Left lung (tissue), 10 donors: Measurements from ENCODE around the gene TTC34. TPM values are rescaled to one million over a fixed set of nuclear protein-coding genes. Genes with fewer than 3 reads are reported as not detected.

Source experiments
- ATAC-seq: fragments of 200-7000 bp; cut with Tn5 transposase; one replicate; pipeline ENCODE4 v1.9.1; 2020; ENCODE audit warnings: moderate library complexity
- DNase-seq, 4 donors: peaks; one replicate each; pipeline ENCODE4 v3.0.0-alpha.2; 2013 to 2020
- H3K27ac ChIP-seq, 2 donors: fragments of 200-600 bp; sonication (generic) in 1 of 2; one replicate each; pipeline versions ENCODE4 v1.5.0 to v1.8.0; 2020 to 2021
- H3K27me3 ChIP-seq, 2 donors: fragments of 200-600 bp; sonication (generic) in 1 of 2; one replicate each; pipeline versions ENCODE4 v1.5.0 to v1.8.0; 2020 to 2021
- H3K36me3 ChIP-seq, 2 donors: fragments of 200-600 bp; sonication (generic) in 1 of 2; one replicate each; pipeline versions ENCODE4 v1.5.0 to v1.8.0; 2020 to 2021
- H3K4me1 ChIP-seq, 2 donors: fragments of 200-600 bp; one replicate each; pipeline ENCODE4 v1.8.0; 2021
- H3K4me3 ChIP-seq, 2 donors: fragments of 200-600 bp; sonication (generic) in 1 of 2; one replicate each; pipeline versions ENCODE4 v1.5.0 to v1.8.0; 2020 to 2021; ENCODE audit warnings: mild to moderate bottlenecking in 1 of 2
- H3K9me3 ChIP-seq, 2 donors: fragments of 200-600 bp; sonication (generic) in 1 of 2; one replicate each; pipeline versions ENCODE4 v1.5.0 to v1.8.0; 2020 to 2021
- CTCF ChIP-seq, 2 donors: fragments of 200-600 bp; sonication (generic) in 1 of 2; IDR thresholded peaks; one replicate each; pipeline versions ENCODE4 v1.5.0 to v1.8.0; 2021; ENCODE audit warnings: antibody characterized with exemption in 2 of 2
- intact Hi-C, 2 donors: fragments of 100-400 bp; cut with DNase I; formaldehyde crosslinking; loops; one replicate each; pipeline versions ENCODE4 v1.11.2 to v1.14.2; 2022
- polyA plus RNA-seq, 6 donors: library from polyadenylated mRNA; unstranded; fragments of 120-200 nt; gene quantifications; one replicate each; pipeline ENCODE4 v1.2.1, GENCODE V29; 2013; ENCODE audit not compliant: insufficient read length in 6 of 6
- total RNA-seq, 2 donors: library from RNA; stranded (reverse); fragmentation: NEBNext Ultra II Directional; extraction: Animal tissue kit (Norgen Biotek cat#: 25700); gene quantifications; one replicate each; pipeline ENCODE4 v1.2.1, GENCODE V29; 2021
- donor health status: DM: no; HTN: yes; CAD: no.
- donor health status: DM: no; HTN: no; CAD: no.

Gene TTC34
- total and polyA plus RNA-seq, 8 donors = 0.44 to 1.2 (median 0.69) TPM

GRCh38 chr1:2835650-2836159, 34.2 kb upstream of the TTC34 start:
- ATAC-seq = no peak
- H3K27me3 ChIP-seq = peaks cover 0 to 53% of the 10 kb centered on the region in 2 donors
- peak in 1 of 4 donors; percentile 62 for DNase-seq

GRCh38 chr1:2834741-2835564, 33.5 kb upstream of the TTC34 start:
- intact Hi-C loops = no loop called here
- no peak for ATAC-seq

More at GRCh38 chr1:2835650-2836159, 34.2 kb upstream of the TTC34 start:
- no peak for TF ChIP-seq CTCF (IDR thresholded peaks at IDR 0.05)
- no peaks in the 10 kb centered on the region for H3K4me1 ChIP-seq
- no peaks in the 10 kb centered on the region for H3K9me3 ChIP-seq
- H3K27ac ChIP-seq = no peak overlapping the region
- no peaks in the 10 kb centered on the region for H3K36me3 ChIP-seq
- intact Hi-C loops = no loop called here
- no peak overlapping the region for H3K4me3 ChIP-seq

GRCh38 chr1:2834146-2834475, 32.6 kb upstream of the TTC34 start:
- peak in 1 of 4 donors; percentile 59 for DNase-seq
- ATAC-seq = no peak
- Histone ChIP-seq H3K4me1 (no peaks in the 10 kb centered on the region), H3K36me3 (no peaks in the 10 kb centered on the region), H3K27me3 (peaks cover 0 to 46% of the 10 kb centered on the region in 2 donors), H3K27ac (no peak overlapping the region), H3K9me3 (no peaks in the 10 kb centered on the region), H3K4me3 (no peak overlapping the region)
- TF ChIP-seq CTCF (IDR thresholded peaks at IDR 0.05) = no peak
- intact Hi-C loops = no loop called here

More at GRCh38 chr1:2834741-2835564, 33.5 kb upstream of the TTC34 start:
- peaks cover 0 to 47% of the 10 kb centered on the region in 2 donors for H3K27me3 ChIP-seq
- no peaks in the 10 kb centered on the region for H3K4me1 ChIP-seq
- no peak overlapping the region for H3K27ac ChIP-seq
- no peaks in the 10 kb centered on the region for H3K9me3 ChIP-seq
- peak in 1 of 4 donors; percentile 63 for DNase-seq
- no peaks in the 10 kb centered on the region for H3K36me3 ChIP-seq
- TF ChIP-seq CTCF (IDR thresholded peaks at IDR 0.05) = no peak
- no peak overlapping the region for H3K4me3 ChIP-seq

- intact Hi-C loops = no loop called here
- H3K9me3 ChIP-seq = no peaks in the 10 kb centered on the region
- ATAC-seq (no peak), DNase-seq (peak in 1 of 4 donors; percentile 40)
- H3K27me3 ChIP-seq = peaks cover 0 to 46% of the 10 kb centered on the region in 2 donors
- H3K4me1 ChIP-seq = no peaks in the 10 kb centered on the region
- no peak overlapping the region for H3K27ac ChIP-seq
- TF ChIP-seq CTCF (IDR thresholded peaks at IDR 0.05) = no peak
- no peak overlapping the region for H3K4me3 ChIP-seq
- no peaks in the 10 kb centered on the region for H3K36me3 ChIP-seq
These were observed 32.1 kb upstream of the TTC34 start for GRCh38 chr1:2833454-2834145.
